ENCODE measurements around the gene PAK2. TPM values are rescaled to one million over a fixed set of nuclear protein-coding genes. Genes with fewer than 3 reads are reported as not detected.
"Not testable (repeated sequence)": the region's sequence is repeated elsewhere in the genome, so short reads cannot be mapped to it uniquely, and the experiment has no call there.

The PAK2 gene
- total RNA-seq, 2 donors from 2014 or later, result 47.3 to 78.3 TPM

GRCh38 chr3:196874511-196875094, 134.9 kb downstream of the PAK2 start:
- intact Hi-C loops (cut with DNase I), result not testable (repeated sequence)

GRCh38 chr3:196875258-196875657, 135.6 kb downstream of the PAK2 start:
- ATAC-seq (no peak), DNase-seq (no peak)
- intact Hi-C loops (cut with DNase I), result no loop called here

More at GRCh38 chr3:196874511-196875094, 134.9 kb downstream of the PAK2 start:
- ATAC-seq, DNase-seq: not testable (repeated sequence)

Other genes with a start within 250 kb of the PAK2 start
- 10 to 100 TPM; 17.6 to 22.1 TPM for gene RNF168, start 236.1 kb upstream of the PAK2 start, total RNA-seq
- gene SMCO1, start 224.5 kb upstream of the PAK2 start, total RNA-seq, result 10 to 100 TPM; 10.7 to 28.5 TPM
- 1 to 10 TPM; 8.8 to 9.4 TPM for gene WDR53, start 171.3 kb upstream of the PAK2 start, total RNA-seq
- gene FBXO45, start 171.2 kb upstream of the PAK2 start, total RNA-seq, result 1 to 10 TPM; 7.9 to 8.4 TPM
- gene NRROS, start 100.2 kb upstream of the PAK2 start, total RNA-seq, result 1 to 10 TPM; 5.4 to 6.0 TPM
- gene CEP19, start 27.6 kb upstream of the PAK2 start, total RNA-seq, result 1 to 10 TPM; 1.3 to 1.7 TPM
- gene PIGX, start 27.5 kb upstream of the PAK2 start, total RNA-seq, result 10 to 100 TPM; 10.9 to 18.4 TPM
- gene SENP5, start 128.1 kb downstream of the PAK2 start, total RNA-seq, result 10 to 100 TPM; 17.5 to 26.9 TPM
- gene NCBP2, start 202.7 kb downstream of the PAK2 start, total RNA-seq, result 10 to 100 TPM; 33.6 to 41.0 TPM
- gene PIGZ, start 229.0 kb downstream of the PAK2 start, total RNA-seq, result 1 to 10 TPM; 4.5 to 4.7 TPM